OCI-LY1 (cell line): ENCODE measurements around the gene ZNF575.
"Not testable (repeated sequence)": the region's sequence is repeated elsewhere in the genome, so short reads cannot be mapped to it uniquely, and the experiment has no call there.

Experiments used
- H2AFZ ChIP-seq: fragments of 200-600 bp; sonication (generic), shearing (Covaris generic); 2 replicates; pipeline ENCODE4 v1.6.0; 2014; ENCODE audit warnings: antibody characterized with exemption, mild to moderate bottlenecking, low read length
- H3F3A ChIP-seq: fragments of 200-600 bp; sonication (generic), shearing (Covaris generic); 2 replicates; pipeline ENCODE4 v1.6.0; 2014; ENCODE audit warnings: mild to moderate bottlenecking, antibody characterized with exemption, low read length, moderate library complexity; ENCODE audit not compliant: insufficient read depth
- H3K27ac ChIP-seq: fragments of 200-600 bp; sonication (generic); 2 replicates; pipeline ENCODE4 v1.5.1; 2014; ENCODE audit warnings: low read length, mixed run types, mild to moderate bottlenecking, low read depth; ENCODE audit not compliant: poor library complexity, severe bottlenecking
- H3K27me3 ChIP-seq: fragments of 200-600 bp; sonication (generic); 2 replicates; pipeline ENCODE4 v1.6.0; 2014; ENCODE audit warnings: antibody characterized with exemption, mild to moderate bottlenecking, low read length, moderate library complexity; ENCODE audit not compliant: insufficient read depth
- H3K36me3 ChIP-seq: fragments of 200-600 bp; sonication (generic); 2 replicates; pipeline ENCODE4 v1.6.1; 2014; ENCODE audit warnings: mild to moderate bottlenecking, antibody characterized with exemption, low read length, moderate library complexity, mixed read lengths; ENCODE audit not compliant: insufficient read depth
- H3K4me1 ChIP-seq: fragments of 200-600 bp; sonication (generic); 2 replicates; pipeline ENCODE4 v1.5.1; 2014; ENCODE audit warnings: mild to moderate bottlenecking, low read length, moderate library complexity; ENCODE audit not compliant: insufficient read depth, severe bottlenecking
- H3K4me2 ChIP-seq: fragments of 200-600 bp; sonication (generic), shearing (Covaris generic); 2 replicates; pipeline ENCODE4 v1.6.1; 2014; ENCODE audit warnings: low read length
- H3K4me3 ChIP-seq: fragments of 200-600 bp; sonication (generic); 2 replicates; pipeline ENCODE4 v1.5.1; 2014; ENCODE audit warnings: low read length, low read depth, mild to moderate bottlenecking, mixed read lengths; ENCODE audit not compliant: poor library complexity, severe bottlenecking
- H3K79me2 ChIP-seq: fragments of 200-600 bp; shearing (Covaris generic); 2 replicates; pipeline ENCODE4 v1.6.1; 2016; ENCODE audit warnings: mixed run types, low read length, mixed read lengths; ENCODE audit not compliant: insufficient read depth
- H3K9ac ChIP-seq: fragments of 200-600 bp; sonication (generic), shearing (Covaris generic); 2 replicates; pipeline ENCODE4 v1.6.1; 2014; ENCODE audit warnings: mild to moderate bottlenecking, low read length, mixed read lengths
- H3K9me2 ChIP-seq: fragments of 200-600 bp; sonication (generic), shearing (Covaris generic); 2 replicates; pipeline ENCODE4 v1.6.1; 2014; ENCODE audit warnings: low read depth, mild to moderate bottlenecking, low read length, mixed read lengths
- H3K9me3 ChIP-seq: fragments of 200-600 bp; shearing (Covaris generic); 2 replicates; pipeline ENCODE4 v1.6.1; 2014; ENCODE audit warnings: low read length, mixed read lengths
- H4K20me1 ChIP-seq: fragments of 200-600 bp; sonication (generic), shearing (Covaris generic); 2 replicates; pipeline ENCODE4 v1.6.0; 2016; ENCODE audit warnings: mild to moderate bottlenecking, low read length; ENCODE audit not compliant: insufficient read depth
- CTCF ChIP-seq: fragments of 200-600 bp; sonication (generic), shearing (Covaris generic); IDR thresholded peaks from 2 replicates; pipeline ENCODE4 v1.5.1; 2017; ENCODE audit warnings: mild to moderate bottlenecking, antibody characterized with exemption, low read length, moderate library complexity, mixed read lengths
- EZH2 ChIP-seq: fragments of 200-600 bp; sonication (generic), shearing (Covaris generic); IDR thresholded peaks from 2 replicates; pipeline ENCODE4 v1.8.0; 2017; ENCODE audit warnings: borderline replicate concordance, mixed run types, mild to moderate bottlenecking, antibody characterized with exemption, low read length, moderate library complexity, mixed read lengths

ZNF575 gene

GRCh38 chr19:43522929-43523328 lies 10.1 kb upstream of the ZNF575 start:
- Histone ChIP-seq H3K27me3 (no peaks in the 10 kb centered on the region), H3K4me3 (no peak overlapping the region)

GRCh38 chr19:43523696-43524095 lies 9.3 kb upstream of the ZNF575 start:
- not testable (repeated sequence) for H3K4me3 ChIP-seq, H2AFZ ChIP-seq, H3K9me2 ChIP-seq, H3K27me3 ChIP-seq, H3K4me2 ChIP-seq, H3K27ac ChIP-seq, H4K20me1 ChIP-seq, H3F3A ChIP-seq, H3K9me3 ChIP-seq, H3K79me2 ChIP-seq, H3K36me3 ChIP-seq, H3K9ac ChIP-seq
- peaks cover 35% of the 10 kb centered on the region for H3K4me1 ChIP-seq

More at GRCh38 chr19:43522929-43523328, 10.1 kb upstream of the ZNF575 start:
- H3K36me3 ChIP-seq = no peaks in the 10 kb centered on the region
- no peaks in the 10 kb centered on the region for H3K79me2 ChIP-seq
- H3K9me2 ChIP-seq = no peaks in the 10 kb centered on the region
- no peak overlapping the region for H2AFZ ChIP-seq
- no peak overlapping the region for H3K4me2 ChIP-seq
- H3K9ac ChIP-seq = no peak overlapping the region
- no peak overlapping the region for H3K27ac ChIP-seq
- H3K4me1 ChIP-seq = peaks cover 38% of the 10 kb centered on the region
- no peaks in the 10 kb centered on the region for H3F3A ChIP-seq
- H4K20me1 ChIP-seq = no peaks in the 10 kb centered on the region
- no peak for TF ChIP-seq CTCF
- TF ChIP-seq EZH2 = no peak
- H3K9me3 ChIP-seq = no peaks in the 10 kb centered on the region

DNA sequence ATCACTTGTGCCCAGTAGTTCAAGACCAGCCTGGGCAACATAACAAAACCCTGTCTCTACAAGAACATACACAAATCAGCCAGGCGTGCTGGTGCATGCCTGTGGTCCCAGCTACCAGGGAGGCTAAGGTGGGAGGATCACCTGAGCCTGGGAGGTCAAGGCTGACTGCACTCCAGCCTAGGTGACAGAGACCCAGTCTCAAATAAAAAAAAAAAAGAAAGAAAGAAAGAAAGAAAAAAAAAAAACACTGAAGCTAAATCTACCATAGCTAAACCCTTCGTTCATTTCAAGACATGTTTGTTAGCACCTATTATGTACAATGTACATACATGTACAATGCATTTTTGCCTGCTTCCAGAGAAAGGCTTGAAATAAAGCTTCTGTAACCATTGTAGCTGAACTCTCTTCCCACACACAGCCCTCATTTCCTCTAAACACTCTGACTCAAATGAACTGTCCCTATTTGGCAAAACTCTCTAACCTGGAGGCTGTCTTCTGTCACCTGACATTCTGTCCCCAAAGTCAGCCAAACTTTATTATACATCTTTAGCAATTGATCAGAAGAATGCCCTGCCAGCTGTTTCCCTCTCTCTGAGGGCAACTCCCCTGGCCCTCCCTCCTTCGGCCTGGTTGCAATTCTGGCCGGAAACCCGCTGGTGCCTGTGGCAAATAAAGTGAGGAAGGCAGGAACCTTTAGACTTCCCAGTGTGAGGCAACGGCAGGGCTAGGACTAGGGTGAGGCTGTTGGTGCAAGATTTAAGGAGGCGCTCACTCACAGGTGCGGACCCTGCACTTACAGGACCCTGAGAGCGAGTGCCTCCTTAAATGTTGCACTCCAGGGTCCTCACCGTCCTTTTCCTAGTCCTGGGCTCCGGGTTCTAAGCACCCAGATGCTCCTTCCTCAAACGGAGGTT lies 7.8 kb upstream of the ZNF575 start:
- Histone ChIP-seq H3K4me1 (peaks cover 27% of the 10 kb centered on the region), H3K4me2 (no peak overlapping the region), H3F3A (no peaks in the 10 kb centered on the region), H3K79me2 (no peaks in the 10 kb centered on the region), H2AFZ (no peak overlapping the region), H4K20me1 (no peaks in the 10 kb centered on the region), H3K9me2 (no peaks in the 10 kb centered on the region), H3K27me3 (no peaks in the 10 kb centered on the region), H3K9me3 (no peaks in the 10 kb centered on the region), H3K36me3 (no peaks in the 10 kb centered on the region), H3K4me3 (no peak overlapping the region), H3K9ac (no peak overlapping the region), H3K27ac (no peak overlapping the region)
- TF ChIP-seq EZH2 (no peak), CTCF (no peak)
